Testis (tissue), 3 donors: Measurements from ENCODE around the gene FGF23. TPM values are rescaled to one million over a fixed set of nuclear protein-coding genes. Genes with fewer than 3 reads are reported as not detected.

ENCODE experiments used
- DNase-seq: peaks from one replicate; pipeline ENCODE4 v3.0.0-alpha.2; 2019
- H3K27ac ChIP-seq, 2 donors: fragments of 200-600 bp; sonication (generic); one replicate each; pipeline ENCODE4 v1.5.1; 2019
- H3K27me3 ChIP-seq: fragments of 200-600 bp; sonication (generic); one replicate; pipeline ENCODE4 v1.5.1; 2019
- H3K36me3 ChIP-seq: fragments of 200-600 bp; sonication (generic); one replicate; pipeline ENCODE4 v1.5.1; 2017; ENCODE audit warnings: low read depth; ENCODE audit errors: missing control alignments
- H3K4me1 ChIP-seq: fragments of 200-600 bp; sonication (generic); one replicate; pipeline ENCODE4 v1.5.1; 2019
- H3K4me3 ChIP-seq, 2 donors: fragments of 200-600 bp; sonication (generic); one replicate each; pipeline ENCODE4 v1.5.1; 2017 to 2019
- H3K9me3 ChIP-seq: fragments of 200-600 bp; sonication (generic); one replicate; pipeline ENCODE4 v1.5.1; 2017
- CTCF ChIP-seq, 3 experiments: fragments of 450-650 bp in 2 of 3; fragments of 200-600 bp in 1 of 3; sonication (generic) in 1 of 3; IDR thresholded peaks; one replicate each; pipeline ENCODE4 v1.5.1; 2016 to 2019; ENCODE audit warnings: antibody characterized with exemption in 3 of 3, mild to moderate bottlenecking in 2 of 3, moderate library complexity in 1 of 3
- POLR2A ChIP-seq: fragments of 450-650 bp; IDR thresholded peaks from one replicate; pipeline ENCODE4 v1.6.1; 2017; ENCODE audit warnings: antibody characterized with exemption, mild to moderate bottlenecking, moderate library complexity
- WGBS, 2 donors: methylation state at CpG; one replicate each; pipeline ENCODE4 v1.1.5; 2018; 5-methylcytosine and 5-hydroxymethylcytosine counted together
- intact Hi-C: fragments of 100-400 bp; cut with DNase I; formaldehyde crosslinking; loops from one replicate; pipeline ENCODE4 v1.15.1; 2023; ENCODE audit warnings: low total_unique reads
- polyA plus RNA-seq: library from polyadenylated mRNA; stranded (reverse); fragments of 350-450 nt; fragmentation: Illumina TruSeq; extraction: RNeasy Lipid Tissue Mini Kit (QIAGEN cat#74804); gene quantifications from one replicate; pipeline ENCODE4 v1.2.3, GENCODE V29; 2014; ENCODE audit warnings: low read depth, low replicate concordance; ENCODE audit not compliant: insufficient read depth
- total RNA-seq, 2 donors: library from RNA; depleted of rRNA; stranded (reverse); fragments of >200 nt; gene quantifications; one replicate each; pipeline ENCODE4 v1.2.3, GENCODE V29; 2016

Gene FGF23
- total and polyA plus RNA-seq, 3 donors from 2014 or later = 0.12 TPM; not detected in 2

GRCh38 chr12:4346931-4347330 is 32.6 kb downstream of the FGF23 start:
- no peaks in the 10 kb centered on the region for H3K36me3 ChIP-seq
- no peaks in the 10 kb centered on the region for H3K4me1 ChIP-seq
- no peak for DNase-seq
- no peaks in the 10 kb centered on the region for H3K9me3 ChIP-seq
- H3K27me3 ChIP-seq = no peaks in the 10 kb centered on the region
- H3K27ac ChIP-seq = no peak overlapping the region
- intact Hi-C loops = no loop called here
- no peak for TF ChIP-seq CTCF (IDR thresholded peaks at IDR 0.05)
- no peak for TF ChIP-seq POLR2A
- no peak overlapping the region for H3K4me3 ChIP-seq

GRCh38 chr12:4331842-4332241 is 47.7 kb downstream of the FGF23 start:
- no peaks in the 10 kb centered on the region for H3K27me3 ChIP-seq
- H3K27ac ChIP-seq = no peak overlapping the region
- 28 to 30% methylated on average over 4 of the region's 4 CpGs for WGBS, 2 donors
- no peaks in the 10 kb centered on the region for H3K9me3 ChIP-seq
- no peak overlapping the region for H3K4me3 ChIP-seq
- DNase-seq = no peak
- no peaks in the 10 kb centered on the region for H3K36me3 ChIP-seq
- intact Hi-C loops = no loop called here
- no peak for TF ChIP-seq CTCF (IDR thresholded peaks at IDR 0.05)
- TF ChIP-seq POLR2A = no peak
- no peaks in the 10 kb centered on the region for H3K4me1 ChIP-seq

- DNase-seq = no peak
- WGBS, 2 donors = 67 to 76% methylated on average over 1 of the region's 1 CpG
- TF ChIP-seq POLR2A (no peak), CTCF (IDR thresholded peaks at IDR 0.05) (no peak)
- H3K9me3 ChIP-seq = no peaks in the 10 kb centered on the region
- no peaks in the 10 kb centered on the region for H3K36me3 ChIP-seq
- no peaks in the 10 kb centered on the region for H3K4me1 ChIP-seq
- no peak overlapping the region for H3K27ac ChIP-seq
- no peaks in the 10 kb centered on the region for H3K27me3 ChIP-seq
- intact Hi-C loops = no loop called here
- no peak overlapping the region for H3K4me3 ChIP-seq
Measured at GRCh38 chr12:4331221-4331620, 48.3 kb downstream of the FGF23 start.

GRCh38 chr12:4330203-4330602 is 49.3 kb downstream of the FGF23 start:
- Histone ChIP-seq H3K4me1 (no peaks in the 10 kb centered on the region), H3K27ac (no peak overlapping the region), H3K4me3 (no peak overlapping the region), H3K9me3 (no peaks in the 10 kb centered on the region), H3K27me3 (no peaks in the 10 kb centered on the region), H3K36me3 (no peaks in the 10 kb centered on the region)
- intact Hi-C loops = no loop called here
- no peak for DNase-seq
- TF ChIP-seq POLR2A (no peak), CTCF (IDR thresholded peaks at IDR 0.05) (no peak)
- WGBS, 2 donors = 94 to 98% methylated on average over 3 of the region's 3 CpGs

- intact Hi-C loops = no loop called here
- Histone ChIP-seq H3K4me3 (no peak overlapping the region), H3K36me3 (no peaks in the 10 kb centered on the region), H3K9me3 (no peaks in the 10 kb centered on the region), H3K4me1 (peaks cover 4% of the 10 kb centered on the region), H3K27ac (no peak overlapping the region), H3K27me3 (no peaks in the 10 kb centered on the region)
- no peak for DNase-seq
- 94 to 100% methylated on average over 2 of the region's 2 CpGs for WGBS, 2 donors
- TF ChIP-seq POLR2A (no peak), CTCF (IDR thresholded peaks at IDR 0.05) (no peak)
Measured at GRCh38 chr12:4327293-4327692, 52.2 kb downstream of the FGF23 start.
